H1 (cell line): ENCODE measurements around the gene MACROD2. TPM values are rescaled to one million over a fixed set of nuclear protein-coding genes. Genes with fewer than 3 reads are reported as not detected.

Experiments
- CTCF ChIA-PET: fragments of 300-600 bp; sonication (Branson Sonifier 250); formaldehyde crosslinking; loops from one replicate; lab custom pipeline; 2021; ENCODE audit not compliant: partially characterized antibody; lab: Charles Lee
- POLR2A ChIA-PET: fragments of 300-600 bp; sonication (Branson Sonifier 250); formaldehyde crosslinking; loops from one replicate; lab custom pipeline; 2021; ENCODE audit warnings: inconsistent platforms; ENCODE audit not compliant: partially characterized antibody; lab: Charles Lee
- DNase-seq, 2 experiments: peaks; one replicate each; pipeline versions ENCODE4 v3.0.0 to v3.0.0-alpha.2; 2010 to 2022; ENCODE audit warnings: low spot score in 2 of 2, low read depth in 1 of 2, mixed read lengths in 1 of 2
- FAIRE-seq: peaks from 2 replicates; lab custom pipeline; 2011; peaks lifted over from hg19 to GRCh38; lab: Jason Lieb, UNC
- H2AFZ ChIP-seq: 2 replicates; pipeline ENCODE4 v1.8.1; 2012; ENCODE audit warnings: low read length, inconsistent platforms
- H2AK5ac ChIP-seq: 2 replicates; pipeline ENCODE4 v1.6.1; 2013; ENCODE audit warnings: low read depth, low read length
- H2BK120ac ChIP-seq: replicated peaks from 2 replicates; pipeline ENCODE3; 2013; ENCODE audit warnings: low read depth, low read length, inconsistent platforms
- H2BK12ac ChIP-seq: 2 replicates; pipeline ENCODE4 v1.6.1; 2013; ENCODE audit warnings: low read depth, low read length
- H2BK15ac ChIP-seq: 2 replicates; pipeline ENCODE4 v1.6.1; 2013; ENCODE audit warnings: low read length
- H2BK20ac ChIP-seq: 2 replicates; pipeline ENCODE4 v1.6.1; 2013; ENCODE audit warnings: low read length
- H2BK5ac ChIP-seq: 2 replicates; pipeline ENCODE4 v1.6.1; 2013; ENCODE audit warnings: low read depth, low read length
- H3K14ac ChIP-seq: 2 replicates; pipeline ENCODE4 v1.6.1; 2013; ENCODE audit warnings: inconsistent platforms; ENCODE audit not compliant: insufficient read length
- H3K18ac ChIP-seq: 2 replicates; pipeline ENCODE4 v1.6.1; 2013; ENCODE audit warnings: low read length; ENCODE audit errors: extremely low read depth
- H3K23ac ChIP-seq: 2 replicates; pipeline ENCODE4 v1.6.1; 2013; ENCODE audit warnings: inconsistent platforms; ENCODE audit not compliant: insufficient read length
- H3K23me2 ChIP-seq: 2 replicates; pipeline ENCODE4 v1.6.1; 2013; ENCODE audit warnings: low read depth, low read length
- H3K27ac ChIP-seq: 2 replicates; pipeline ENCODE4 v1.6.1; 2011; ENCODE audit warnings: low read depth, low read length, inconsistent platforms
- H3K27me3 ChIP-seq, 4 experiments: replicated peaks in 1 of 4; 1 replicate in 1 of 4; 2 replicates in 3 of 4; pipeline versions ENCODE4 v1.6.1 to v1.8.1; 2011 to 2013; ENCODE audit warnings: low read length in 3 of 4, mild to moderate bottlenecking in 3 of 4, inconsistent platforms in 2 of 4, mixed read lengths in 2 of 4, moderate library complexity in 1 of 4; ENCODE audit not compliant: control insufficient read depth in 3 of 4, insufficient read depth in 3 of 4; ENCODE audit errors: extremely low read depth in 1 of 4
- H3K36me3 ChIP-seq, 4 experiments: 2 replicates each; pipeline versions ENCODE4 v1.6.1 to v1.8.1; 2011 to 2013; ENCODE audit warnings: mild to moderate bottlenecking in 4 of 4, low read length in 3 of 4, moderate library complexity in 2 of 4, control low read depth in 1 of 4, inconsistent platforms in 1 of 4; ENCODE audit not compliant: insufficient read depth in 4 of 4, control insufficient read depth in 2 of 4
- H3K4ac ChIP-seq: replicated peaks from 2 replicates; pipeline ENCODE3; 2013; ENCODE audit warnings: low read length, low read depth, mixed read lengths, inconsistent platforms; ENCODE audit not compliant: insufficient read length
- H3K4me1 ChIP-seq, 4 experiments: replicated peaks in 1 of 4; 1 replicate in 1 of 4; 2 replicates in 3 of 4; pipeline versions ENCODE4 v1.6.1 to v1.8.1; 2011 to 2013; ENCODE audit warnings: low read length in 3 of 4, inconsistent platforms in 2 of 4, mixed read lengths in 1 of 4; ENCODE audit not compliant: insufficient read depth in 4 of 4, control insufficient read depth in 3 of 4
- H3K4me2 ChIP-seq, 2 experiments: 2 replicates each; pipeline versions ENCODE4 v1.6.1 to v1.8.1; 2011 to 2013; ENCODE audit warnings: low read depth in 2 of 2, low read length in 2 of 2, control low read depth in 1 of 2, inconsistent platforms in 1 of 2, mild to moderate bottlenecking in 1 of 2; ENCODE audit not compliant: insufficient read depth in 1 of 2
- H3K4me3 ChIP-seq, 4 experiments: fragments of 200-600, 300-600 bp in 1 of 4; sonication (generic), shearing (Covaris generic), sonication (Bioruptor Twin) in 1 of 4; 2 replicates each; pipeline versions ENCODE4 v1.5.1 to v1.8.1; 2011 to 2016; ENCODE audit warnings: low read length in 4 of 4, low read depth in 3 of 4, control low read depth in 2 of 4, inconsistent platforms in 2 of 4, mild to moderate bottlenecking in 2 of 4, mixed read lengths in 1 of 4, moderate library complexity in 1 of 4; ENCODE audit not compliant: insufficient read depth in 2 of 4; ENCODE audit errors: extremely low read depth in 1 of 4
- H3K56ac ChIP-seq: replicated peaks from 2 replicates; pipeline ENCODE3; 2013; ENCODE audit warnings: low read depth, mild to moderate bottlenecking, mixed read lengths, low read length, inconsistent platforms; ENCODE audit not compliant: insufficient read length
- H3K79me1 ChIP-seq: 2 replicates; pipeline ENCODE4 v1.6.1; 2013; ENCODE audit warnings: low read depth, low read length, control low read depth
- H3K79me2 ChIP-seq, 2 experiments: 2 replicates each; pipeline versions ENCODE4 v1.6.1 to v1.8.1; 2012 to 2013; ENCODE audit warnings: low read length in 2 of 2, mild to moderate bottlenecking in 2 of 2, inconsistent platforms in 1 of 2; ENCODE audit not compliant: insufficient read depth in 2 of 2, control insufficient read depth in 1 of 2
- H3K9ac ChIP-seq, 4 experiments: replicated peaks in 1 of 4; 1 replicate in 1 of 4; 2 replicates in 3 of 4; pipeline versions ENCODE4 v1.6.1 to v1.8.1; 2011 to 2013; ENCODE audit warnings: low read depth in 3 of 4, low read length in 3 of 4, control low read depth in 2 of 4, mild to moderate bottlenecking in 2 of 4, moderate library complexity in 2 of 4, inconsistent platforms in 1 of 4; ENCODE audit errors: extremely low read depth in 1 of 4
- H3K9me3 ChIP-seq, 2 experiments: 2 replicates each; pipeline versions ENCODE4 v1.6.1 to v1.8.1; 2012 to 2013; ENCODE audit warnings: mild to moderate bottlenecking in 2 of 2, moderate library complexity in 2 of 2, control low read depth in 1 of 2, inconsistent platforms in 1 of 2, low read depth in 1 of 2, low read length in 1 of 2, mixed read lengths in 1 of 2; ENCODE audit not compliant: insufficient read depth in 2 of 2
- H4K20me1 ChIP-seq, 2 experiments: replicated peaks in 1 of 2; 2 replicates each; pipeline versions ENCODE3 to v1.8.1; 2011 to 2013; ENCODE audit warnings: inconsistent platforms in 2 of 2, low read length in 2 of 2, mild to moderate bottlenecking in 1 of 2; ENCODE audit not compliant: insufficient read depth in 2 of 2, control insufficient read depth in 1 of 2
- H4K5ac ChIP-seq: 2 replicates; pipeline ENCODE4 v1.6.1; 2013; ENCODE audit warnings: low read length, low read depth, mixed read lengths, inconsistent platforms; ENCODE audit not compliant: insufficient read length
- H4K8ac ChIP-seq: 2 replicates; pipeline ENCODE4 v1.8.0; 2013; ENCODE audit warnings: mild to moderate bottlenecking, moderate library complexity, low read length, inconsistent platforms; ENCODE audit not compliant: insufficient read depth; ENCODE audit errors: extremely low read depth
- H4K91ac ChIP-seq: replicated peaks from 2 replicates; pipeline ENCODE3; 2013; ENCODE audit warnings: low read length, mixed read lengths, inconsistent platforms; ENCODE audit not compliant: insufficient read length
- BACH1 ChIP-seq: IDR thresholded peaks from 2 replicates; pipeline ENCODE4 v1.6.1; 2012; ENCODE audit warnings: low read length, improper control_type of control experiment
- BCL11A ChIP-seq, 2 experiments: IDR thresholded peaks; one replicate each; pipeline ENCODE4 v1.6.1; 2011; ENCODE audit warnings: low read depth in 2 of 2, low read length in 2 of 2, mild to moderate bottlenecking in 2 of 2
- SIRT6 ChIP-seq: IDR thresholded peaks from one replicate; pipeline ENCODE4 v1.7.1; 2012; ENCODE audit warnings: low read length, inconsistent platforms
- SIX5 ChIP-seq: IDR thresholded peaks from 2 replicates; pipeline ENCODE4 v1.6.1; 2011; ENCODE audit warnings: mild to moderate bottlenecking, low read depth, low read length
- WGBS, 2 experiments: shearing (Covaris generic) in 1 of 2; methylation state at CpG; one replicate each; pipeline versions ENCODE4 v1.1.6 to v1.1.7; 2013 to 2015; ENCODE audit warnings: low lambda C conversion rate in 2 of 2, mixed read lengths in 2 of 2, inconsistent platforms in 1 of 2, low coverage in 1 of 2, missing lambda C conversion rate in 1 of 2; ENCODE audit not compliant: insufficient replicate concordance in 2 of 2, insufficient coverage in 1 of 2, insufficient read length in 1 of 2; ENCODE audit errors: extremely low coverage in 1 of 2, missing lambda C conversion rate in 1 of 2; 5-methylcytosine and 5-hydroxymethylcytosine counted together
- polyA plus RNA-seq, 7 experiments: library from polyadenylated mRNA; depleted of rRNA in 3 of 7; stranded (reverse) in 5 of 7; unstranded in 2 of 7; fragments of >200 nt in 5 of 7; fragments of 200-250 nt in 2 of 7; gene quantifications; 1 replicate in 5 of 7; 2 replicates in 1 of 7; 4 replicates in 1 of 7; pipeline versions ENCODE4 v1.2.1 to v1.2.3, GENCODE V29; 2011 to 2013; ENCODE audit warnings: missing spikeins in 2 of 7, mixed read lengths in 2 of 7
- total RNA-seq: library from RNA; stranded (reverse); fragmentation: NEBNext Ultra II Directional; extraction: Animal tissue kit (Norgen Biotek cat#: 25700); gene quantifications from 2 replicates; pipeline ENCODE4 v1.2.1, GENCODE V29; 2021

MACROD2 gene
- total and polyA plus RNA-seq, 2 of the 8 experiments (the other 6 are each of a cell fraction or from before 2014, with no cell fraction given), result 0.70 to 3.9 TPM

DNA sequence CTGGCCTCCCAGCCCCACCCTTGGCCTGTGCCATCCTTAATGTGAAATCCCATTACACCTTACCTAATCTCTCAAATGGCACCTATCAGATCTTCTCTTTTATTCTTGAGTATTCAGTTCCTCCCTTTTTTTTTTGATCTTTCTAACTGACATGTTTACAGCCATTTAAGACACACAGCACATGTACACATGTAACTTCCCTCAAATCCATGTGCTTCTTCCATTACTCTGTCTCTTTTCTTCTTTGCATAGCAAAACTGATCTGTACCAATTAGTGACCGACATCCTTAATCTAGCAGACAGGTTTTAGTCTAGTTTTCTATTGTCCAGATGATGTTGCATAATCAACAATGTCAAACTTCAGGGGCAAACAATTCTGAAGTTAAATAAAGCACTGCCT is 755.9 kb downstream of the MACROD2 start:
- no peak overlapping the region for H4K8ac ChIP-seq
- H3K27me3 ChIP-seq, result no peaks in the 10 kb centered on the region
- no peak overlapping the region for H3K23ac ChIP-seq
- H3K27ac ChIP-seq, result no peak overlapping the region
- TF ChIP-seq SIRT6, result no peak
- TF ChIP-seq SIX5, result no peak
- TF ChIP-seq BACH1, result no peak
- TF ChIP-seq BCL11A (IDR thresholded peaks at IDR 0.05; ENCODE audit: low read depth in 2 of 2, low read length in 2 of 2), result no peak
- H3K4me1 ChIP-seq, result 0 out of 7 replicates have a peak, but pooled peaks cover 0 to 2% (median 0%) of the 10 kb centered on the region in 4 experiments
- no peak overlapping the region for H3K9ac ChIP-seq
- no peak overlapping the region for H3K4me3 ChIP-seq
- H4K20me1 ChIP-seq, result no peaks in the 10 kb centered on the region
- no peak overlapping the region for H3K4ac ChIP-seq
- no peaks in the 10 kb centered on the region for H3K79me2 ChIP-seq
- H3K4me2 ChIP-seq, result no peak overlapping the region
- H2BK5ac ChIP-seq, result no peak overlapping the region
- no peak overlapping the region for H2BK20ac ChIP-seq
- no peak for FAIRE-seq
- H2BK15ac ChIP-seq, result no peak overlapping the region
- no peak overlapping the region for H2BK12ac ChIP-seq
- WGBS, 2 experiments, result 77% methylated on average over 1 of the region's 1 CpG; no CpG with 5 or more reads in 1 of the 2 experiments
- no peak overlapping the region for H3K18ac ChIP-seq
- no peak overlapping the region for H4K91ac ChIP-seq
- H4K5ac ChIP-seq, result no peak overlapping the region
- H2AFZ ChIP-seq, result no peak overlapping the region
- no peaks in the 10 kb centered on the region for H3K9me3 ChIP-seq
- H2BK120ac ChIP-seq, result no peak overlapping the region
- ChIA-PET CTCF (no interaction called here), POLR2A (no interaction called here)
- H2AK5ac ChIP-seq, result no peak overlapping the region
- no peak for DNase-seq
- H3K14ac ChIP-seq, result no peak overlapping the region
- no peak overlapping the region for H3K56ac ChIP-seq
- no peaks in the 10 kb centered on the region for H3K79me1 ChIP-seq
- H3K36me3 ChIP-seq, result no peaks in the 10 kb centered on the region
- H3K23me2 ChIP-seq, result no peaks in the 10 kb centered on the region
